H1 (cell line): ENCODE results near the gene INIP. TPM values are rescaled to one million over a fixed set of nuclear protein-coding genes. Genes with fewer than 3 reads are reported as not detected.

ENCODE experiments used
- CHD1 ChIP-seq: IDR thresholded peaks from 2 replicates; pipeline ENCODE4 v1.6.1; 2012; ENCODE audit warnings: low read depth, low read length, improper control_type of control experiment
- CHD7 ChIP-seq: fragments of 300-600 bp; sonication (generic); IDR thresholded peaks from 2 replicates; pipeline ENCODE4 v1.7.1; 2012; ENCODE audit warnings: low read length, moderate library complexity, mild to moderate bottlenecking, inconsistent platforms; ENCODE audit not compliant: insufficient replicate concordance
- GTF2F1 ChIP-seq: IDR thresholded peaks from 2 replicates; pipeline ENCODE4 v1.6.1; 2012; ENCODE audit warnings: low read depth, low read length, improper control_type of control experiment, borderline replicate concordance
- HDAC6 ChIP-seq: IDR thresholded peaks from one replicate; pipeline ENCODE4 v1.7.1; 2012; ENCODE audit warnings: low read depth, mild to moderate bottlenecking, inconsistent platforms, low read length, moderate library complexity
- RFX5 ChIP-seq: IDR thresholded peaks from 2 replicates; pipeline ENCODE4 v1.6.1; 2011; ENCODE audit warnings: low read depth, low read length, improper control_type of control experiment, borderline replicate concordance
- RNF2 ChIP-seq: fragments of 200-900, 300-1000 bp; sonication (generic); IDR thresholded peaks from 2 replicates; pipeline ENCODE4 v1.7.1; 2016; ENCODE audit warnings: borderline replicate concordance, low read depth, mild to moderate bottlenecking, antibody characterized with exemption, low read length; ENCODE audit not compliant: poor library complexity, severe bottlenecking; ENCODE audit errors: missing control alignments
- SAP30 ChIP-seq: fragments of 300-600 bp; sonication (generic); IDR thresholded peaks from 2 replicates; pipeline ENCODE4 v1.7.1; 2012; ENCODE audit warnings: low read length, moderate library complexity, mild to moderate bottlenecking, inconsistent platforms; ENCODE audit not compliant: insufficient read depth, insufficient replicate concordance
- SP1 ChIP-seq: IDR thresholded peaks from 2 replicates; pipeline ENCODE4 v1.6.1; 2011; ENCODE audit warnings: low read depth, low read length
- polyA plus RNA-seq, 7 experiments: library from polyadenylated mRNA; depleted of rRNA in 3 of 7; stranded (reverse) in 5 of 7; unstranded in 2 of 7; fragments of >200 nt in 5 of 7; fragments of 200-250 nt in 2 of 7; gene quantifications; 1 replicate in 5 of 7; 2 replicates in 1 of 7; 4 replicates in 1 of 7; pipeline versions ENCODE4 v1.2.1 to v1.2.3, GENCODE V29; 2011 to 2013; ENCODE audit warnings: missing spikeins in 2 of 7, mixed read lengths in 2 of 7
- total RNA-seq: library from RNA; stranded (reverse); fragmentation: NEBNext Ultra II Directional; extraction: Animal tissue kit (Norgen Biotek cat#: 25700); gene quantifications from 2 replicates; pipeline ENCODE4 v1.2.1, GENCODE V29; 2021
- TF ChIP-seq, protein P1 (sequence below): IDR thresholded peaks from 2 replicates; pipeline ENCODE4 v1.6.1; 2011; ENCODE audit warnings: low read depth, mild to moderate bottlenecking, low read length; ENCODE audit not compliant: insufficient read depth
- TF ChIP-seq, protein P2 (sequence below): IDR thresholded peaks from 2 replicates; pipeline ENCODE4 v1.6.1; 2012; ENCODE audit warnings: inconsistent platforms

INIP gene
- total and polyA plus RNA-seq, 2 of the 8 experiments (the other 6 are each of a cell fraction or from before 2014, with no cell fraction given) = 10.7 to 18.3 TPM

GRCh38 chr9:112734892-112735291, 17.0 kb upstream of the INIP start (continued):
- TF ChIP-seq CHD7 (no peak), RFX5 (no peak), HDAC6 (no peak), CHD1 (no peak), SP1 (no peak), RNF2 (no peak), GTF2F1 (no peak), SAP30 (no peak)
- TF ChIP-seq, protein P1, sequence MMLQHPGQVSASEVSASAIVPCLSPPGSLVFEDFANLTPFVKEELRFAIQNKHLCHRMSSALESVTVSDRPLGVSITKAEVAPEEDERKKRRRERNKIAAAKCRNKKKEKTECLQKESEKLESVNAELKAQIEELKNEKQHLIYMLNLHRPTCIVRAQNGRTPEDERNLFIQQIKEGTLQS = no peak
- TF ChIP-seq, protein P2, sequence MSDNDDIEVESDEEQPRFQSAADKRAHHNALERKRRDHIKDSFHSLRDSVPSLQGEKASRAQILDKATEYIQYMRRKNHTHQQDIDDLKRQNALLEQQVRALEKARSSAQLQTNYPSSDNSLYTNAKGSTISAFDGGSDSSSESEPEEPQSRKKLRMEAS = no peak
